GM19240 (cell line): ENCODE data around the gene TEX22.

ENCODE experiments used
- DNase-seq: peaks from one replicate; pipeline ENCODE4 v3.0.0; 2011; ENCODE audit warnings: low spot score; ENCODE audit not compliant: insufficient read length

TEX22 gene

DNA sequence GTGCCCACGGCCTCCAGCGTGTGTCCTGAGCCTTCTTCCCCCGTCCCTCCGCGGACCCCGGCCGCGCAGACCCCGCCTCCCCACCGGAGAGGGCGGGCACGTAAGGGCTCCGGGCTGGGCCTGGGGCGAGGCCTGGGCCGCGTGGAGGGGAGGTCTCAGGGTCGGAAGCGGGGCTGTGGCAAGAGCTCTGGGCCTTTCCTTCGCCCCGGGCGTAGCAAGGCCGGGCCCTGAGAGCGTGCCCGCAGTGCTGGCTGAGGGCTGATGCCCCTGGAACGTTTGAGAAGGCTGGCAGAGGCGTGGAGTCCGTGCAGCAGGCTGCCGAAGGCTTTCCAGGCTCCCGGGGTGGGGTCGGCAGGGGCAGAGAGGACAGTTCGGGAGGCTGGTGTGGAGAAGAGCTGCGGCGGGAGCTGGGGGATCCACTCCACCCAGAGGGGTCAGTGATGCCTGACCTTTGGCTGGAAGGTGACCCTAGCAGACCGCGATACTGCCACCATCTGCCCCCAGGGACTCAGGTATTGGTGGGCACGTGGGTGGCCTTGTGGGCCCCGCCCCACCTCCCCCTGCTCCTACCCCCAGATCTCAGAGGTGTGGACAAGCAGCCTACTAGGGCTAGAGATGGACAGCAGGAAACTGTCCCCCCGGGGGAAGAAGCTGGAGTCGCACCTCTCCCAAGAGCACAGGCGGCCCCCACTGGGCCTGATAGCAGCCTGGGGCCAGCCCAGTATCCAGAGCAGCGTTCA is 558 bp downstream of the TEX22 start:
- DNase-seq = no peak

DNA sequence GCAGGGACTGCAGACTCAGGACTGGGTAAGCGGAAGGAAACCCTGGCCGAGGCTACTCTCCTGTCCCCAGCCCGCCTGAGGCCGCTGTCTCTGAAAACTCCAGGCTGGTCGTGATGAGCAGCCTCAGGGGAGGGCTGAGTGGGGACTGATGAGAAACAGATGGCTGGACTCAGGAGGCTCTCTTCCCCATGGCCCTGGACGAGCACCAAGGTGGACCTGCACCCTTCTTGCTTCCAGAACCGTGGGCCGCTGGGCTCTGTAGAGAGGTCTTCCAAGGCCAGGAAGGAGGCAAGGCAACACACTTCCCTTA is 1.1 kb downstream of the TEX22 start:
- DNase-seq = no peak

- DNase-seq = no peak
These were observed 1.7 kb downstream of the TEX22 start for GRCh38 chr14:105400016-105400415.

GRCh38 chr14:105401699-105402098 is 3.4 kb downstream of the TEX22 start:
- no peak for DNase-seq

DNA sequence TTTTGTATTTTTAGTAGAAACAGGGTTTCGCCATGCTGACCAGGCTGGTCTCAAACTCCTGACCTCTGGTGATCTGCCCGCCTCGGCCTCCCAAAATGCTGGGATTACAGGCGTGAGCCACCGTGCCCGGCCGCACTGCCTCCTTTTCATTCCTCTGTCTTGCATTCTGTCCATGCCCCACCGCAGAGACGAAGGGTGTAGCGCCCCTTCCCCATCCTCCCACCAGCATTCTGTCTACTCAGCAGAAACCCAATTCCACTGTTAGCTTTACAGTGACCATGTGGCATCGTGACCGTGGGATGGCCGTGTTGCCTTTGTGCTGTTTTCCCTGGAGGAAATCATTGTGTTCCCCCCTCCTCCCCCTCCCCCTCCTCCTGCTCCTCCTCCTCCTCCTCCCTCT is 10.3 kb downstream of the TEX22 start:
- no peak for DNase-seq

GRCh38 chr14:105409364-105409763 is 11.0 kb downstream of the TEX22 start:
- DNase-seq = no peak

DNA sequence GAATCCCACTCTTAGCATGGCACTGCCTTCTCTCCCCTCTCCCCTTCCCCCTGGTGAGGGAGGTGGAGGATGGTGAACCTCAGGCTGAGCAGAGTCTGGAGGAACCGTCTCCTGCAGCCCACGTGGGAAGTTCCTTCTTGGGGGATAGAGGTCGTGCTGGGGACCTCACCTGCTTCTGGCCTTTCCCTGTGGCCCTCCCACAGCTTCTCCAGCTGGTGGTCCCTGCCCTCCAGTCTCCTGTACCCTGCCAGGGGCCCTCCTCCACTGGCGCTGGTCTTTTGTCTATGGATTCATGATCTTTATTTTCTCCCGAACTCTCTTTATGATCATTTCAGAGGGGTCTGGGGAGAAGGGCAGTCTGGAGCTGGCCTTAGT is 12.3 kb downstream of the TEX22 start:
- no peak for DNase-seq

- DNase-seq = no peak
These were observed 12.9 kb downstream of the TEX22 start for GRCh38 chr14:105411017-105411941.

GRCh38 chr14:105411985-105412770 is 13.8 kb downstream of the TEX22 start:
- no peak for DNase-seq

- DNase-seq = no peak
These were observed 14.6 kb downstream of the TEX22 start for GRCh38 chr14:105412771-105413543.

DNA sequence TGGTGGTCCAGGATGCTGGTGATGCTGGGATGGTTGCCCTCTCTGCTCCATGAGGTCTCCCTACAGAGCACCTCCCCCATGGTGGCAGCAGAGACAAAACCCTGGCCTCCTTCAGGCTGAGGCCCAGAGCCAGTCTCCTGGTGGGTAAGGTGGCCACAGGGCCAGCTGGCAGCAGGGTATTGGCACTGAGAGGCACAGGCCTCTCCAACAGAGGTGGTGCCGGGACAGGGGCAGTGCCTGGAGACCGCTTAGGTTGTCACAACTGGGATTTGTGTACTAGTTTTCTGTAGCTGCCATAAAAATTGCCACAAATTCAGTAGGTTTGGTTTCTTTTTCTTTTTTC is 15.2 kb downstream of the TEX22 start:
- DNase-seq = no peak

DNA sequence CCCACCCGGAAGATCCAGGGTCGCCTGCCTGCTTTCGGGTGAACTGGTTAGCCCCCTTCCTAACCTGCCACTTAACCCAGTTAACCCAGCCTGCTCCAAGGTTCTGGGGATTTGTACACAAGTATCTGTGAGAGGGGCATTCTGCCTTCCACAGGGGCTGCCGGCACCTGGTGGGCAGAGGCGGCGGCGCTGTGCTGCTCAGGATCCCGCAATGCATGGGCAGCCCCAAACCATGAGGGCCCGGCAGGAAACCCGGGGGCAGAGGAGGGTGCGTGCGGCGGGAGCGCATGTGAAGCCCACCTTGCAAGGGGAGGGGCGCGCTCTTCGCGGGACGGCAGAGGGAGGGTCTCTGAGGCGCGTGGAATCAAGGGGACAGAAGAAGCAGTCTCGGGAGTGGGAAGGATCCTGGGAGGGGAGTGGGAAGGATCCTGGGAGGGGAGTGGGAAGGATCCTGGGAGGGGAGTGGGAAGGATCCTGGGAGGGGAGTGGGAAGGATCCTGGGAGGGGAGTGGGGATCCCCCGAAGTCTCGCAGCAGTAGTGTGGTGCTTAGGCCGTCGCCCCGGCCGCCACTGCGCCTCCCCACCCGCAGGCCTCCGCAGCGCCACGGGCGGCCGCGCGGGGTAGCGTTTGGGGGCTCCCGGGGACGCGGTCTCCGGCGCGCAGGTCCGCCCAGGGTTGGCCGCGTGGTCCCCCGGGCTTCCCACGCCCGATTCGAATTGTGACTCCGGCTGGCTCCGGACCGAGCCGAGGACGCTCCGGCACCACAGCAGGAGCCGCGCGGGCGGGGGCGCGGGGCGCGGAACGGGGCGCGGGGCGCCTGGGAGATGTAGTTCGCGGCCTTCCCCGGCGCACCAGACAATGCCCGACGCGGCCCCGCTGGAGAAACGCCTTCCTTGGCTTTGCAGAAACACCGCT is 16.4 kb downstream of the TEX22 start:
- DNase-seq = peak; percentile 79

DNA sequence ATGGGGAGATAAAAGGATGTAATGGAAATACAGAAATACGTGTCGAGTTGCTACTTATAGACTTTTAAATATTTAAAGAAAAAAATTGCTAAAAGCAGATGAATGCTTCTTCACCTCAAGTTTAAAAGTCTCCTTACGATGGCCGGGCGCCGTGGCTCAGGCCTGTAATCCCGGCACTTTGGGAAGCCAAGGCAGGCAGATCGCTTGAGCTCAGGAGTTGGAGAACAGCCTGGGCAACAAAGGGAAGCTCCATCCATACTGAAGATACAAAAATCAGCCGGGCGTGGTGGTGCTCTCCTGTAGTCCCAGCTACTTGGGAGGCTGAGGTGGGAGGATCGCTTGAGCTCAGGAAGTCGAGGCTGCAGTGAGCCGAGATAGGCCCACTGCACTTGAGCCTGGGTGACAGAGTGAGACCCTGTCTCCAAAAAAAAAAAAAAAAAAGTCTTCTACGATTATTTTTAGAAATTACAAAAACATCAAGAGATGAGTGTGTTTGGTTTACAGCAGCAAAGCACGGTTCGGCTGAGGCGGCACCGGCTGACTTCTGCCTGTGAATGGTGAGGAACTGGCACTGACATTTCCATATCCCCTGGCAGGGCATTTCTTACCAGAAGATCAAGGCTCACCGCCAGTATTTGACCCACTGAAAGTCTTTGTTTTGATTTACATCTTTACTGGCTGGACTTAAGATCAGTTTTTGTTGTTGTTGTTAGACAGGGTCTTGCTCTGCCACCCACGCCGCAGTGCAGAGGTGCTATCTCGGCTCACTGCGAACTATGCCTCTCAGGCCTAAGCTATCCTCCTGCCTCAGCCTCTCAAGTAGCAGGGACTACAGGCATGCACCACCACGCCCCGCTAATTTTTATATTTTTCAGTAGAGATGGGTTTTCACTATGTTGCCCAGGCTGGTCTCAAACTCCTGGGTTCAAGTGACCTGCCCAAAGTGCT is 17.4 kb downstream of the TEX22 start:
- no peak for DNase-seq

GRCh38 chr14:105416671-105417070 is 18.3 kb downstream of the TEX22 start:
- DNase-seq = no peak

DNA sequence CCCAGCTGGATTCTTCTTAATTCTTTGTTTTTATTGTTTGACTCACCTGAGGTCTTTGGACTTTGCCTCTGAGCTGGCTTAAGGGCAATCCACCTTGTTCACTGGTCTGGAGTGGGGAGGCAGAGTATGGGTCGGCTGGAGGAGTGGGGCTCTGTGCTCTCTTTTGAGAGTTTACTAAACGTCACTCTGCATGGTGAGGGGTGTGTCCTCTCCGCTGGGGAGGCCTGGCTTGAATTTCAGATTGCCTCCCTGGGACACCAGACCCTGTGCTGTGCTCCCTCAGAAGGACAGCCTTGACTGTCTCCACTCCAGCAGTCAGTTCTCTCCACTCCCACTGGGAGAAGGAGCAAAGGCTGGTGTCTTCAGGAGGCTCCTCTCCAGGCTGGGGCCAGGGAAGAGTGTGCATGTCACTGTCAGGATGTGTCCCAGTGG is 19.4 kb downstream of the TEX22 start:
- no peak for DNase-seq

- DNase-seq = no peak
These were observed 20.2 kb downstream of the TEX22 start for GRCh38 chr14:105418269-105419194.

- peak; percentile 77 for DNase-seq
These were observed 21.1 kb downstream of the TEX22 start, which contains the start of gene MTA1 for GRCh38 chr14:105419195-105420091. MTA1 (plus strand) TSS chr14:105419827; CDS start chr14:105420036, 209 bp downstream.
